H9 (cell line): ENCODE measurements around the gene BCLAF1. TPM values are rescaled to one million over a fixed set of nuclear protein-coding genes. Genes with fewer than 3 reads are reported as not detected.

ENCODE experiments used
- DNase-seq: peaks from one replicate; pipeline ENCODE4 v3.0.0-alpha.2; 2017
- H2AFZ ChIP-seq: one replicate; pipeline ENCODE4 v1.6.1; 2013; ENCODE audit warnings: mild to moderate bottlenecking, low read length, control low read depth, moderate library complexity
- H2AK5ac ChIP-seq: 2 replicates; pipeline ENCODE4 v1.6.1; 2013; ENCODE audit warnings: low read length, control low read depth, mixed read lengths; ENCODE audit not compliant: insufficient read length
- H2BK120ac ChIP-seq: one replicate; pipeline ENCODE4 v1.6.1; 2013; ENCODE audit warnings: low read depth, mild to moderate bottlenecking, low read length, control low read depth, inconsistent platforms; ENCODE audit not compliant: poor library complexity, severe bottlenecking
- H2BK12ac ChIP-seq: 2 replicates; pipeline ENCODE4 v1.6.1; 2013; ENCODE audit warnings: low read length, control low read depth, mixed read lengths, low read depth; ENCODE audit not compliant: insufficient read length
- H2BK15ac ChIP-seq: 2 replicates; pipeline ENCODE4 v1.6.1; 2013; ENCODE audit warnings: low read depth, low read length, control low read depth
- H2BK20ac ChIP-seq: one replicate; pipeline ENCODE4 v1.6.1; 2013; ENCODE audit warnings: low read depth, mild to moderate bottlenecking, low read length, control low read depth, inconsistent platforms; ENCODE audit not compliant: poor library complexity, severe bottlenecking
- H2BK5ac ChIP-seq: 2 replicates; pipeline ENCODE4 v1.6.1; 2013; ENCODE audit warnings: low read length, control low read depth, mixed read lengths; ENCODE audit not compliant: insufficient read length
- H3K14ac ChIP-seq: 2 replicates; pipeline ENCODE4 v1.6.1; 2013; ENCODE audit warnings: low read length, control low read depth; ENCODE audit not compliant: insufficient read depth
- H3K18ac ChIP-seq: 2 replicates; pipeline ENCODE4 v1.6.1; 2013; ENCODE audit warnings: low read depth, mild to moderate bottlenecking, mixed read lengths, low read length, control low read depth; ENCODE audit not compliant: insufficient read length
- H3K23ac ChIP-seq: 2 replicates; pipeline ENCODE4 v1.6.1; 2013; ENCODE audit warnings: low read length, control low read depth, mixed read lengths, low read depth; ENCODE audit not compliant: insufficient read length
- H3K23me2 ChIP-seq: 2 replicates; pipeline ENCODE4 v1.6.1; 2013; ENCODE audit warnings: low read depth, mild to moderate bottlenecking, mixed read lengths, low read length, control low read depth; ENCODE audit not compliant: insufficient read length, poor library complexity, severe bottlenecking
- H3K27ac ChIP-seq: 2 replicates; pipeline ENCODE4 v1.5.1; 2013; ENCODE audit warnings: low read length, control low read depth, mixed read lengths, low read depth; ENCODE audit not compliant: insufficient read length
- H3K27me3 ChIP-seq: 2 replicates; pipeline ENCODE4 v1.6.1; 2013; ENCODE audit warnings: low read length, control low read depth, inconsistent platforms; ENCODE audit not compliant: insufficient read depth
- H3K4ac ChIP-seq: 2 replicates; pipeline ENCODE4 v1.6.1; 2013; ENCODE audit warnings: low read depth, mild to moderate bottlenecking, control low read depth, inconsistent platforms, low read length, moderate library complexity
- H3K4me1 ChIP-seq: 2 replicates; pipeline ENCODE4 v1.6.1; 2013; ENCODE audit warnings: low read length, control low read depth, inconsistent platforms; ENCODE audit not compliant: insufficient read depth
- H3K4me2 ChIP-seq: 2 replicates; pipeline ENCODE4 v1.6.1; 2013; ENCODE audit warnings: low read length, control low read depth, mixed read lengths; ENCODE audit not compliant: insufficient read length, insufficient read depth
- H3K56ac ChIP-seq: 2 replicates; pipeline ENCODE4 v1.6.1; 2013; ENCODE audit warnings: low read depth, mild to moderate bottlenecking, mixed read lengths, low read length, control low read depth; ENCODE audit not compliant: insufficient read length
- H3K79me1 ChIP-seq: 2 replicates; pipeline ENCODE4 v1.6.1; 2013; ENCODE audit warnings: low read depth, mild to moderate bottlenecking, moderate library complexity, low read length, control low read depth, inconsistent platforms; ENCODE audit not compliant: insufficient read depth, poor library complexity, severe bottlenecking
- H3K79me2 ChIP-seq: 2 replicates; pipeline ENCODE4 v1.6.1; 2013; ENCODE audit warnings: low read length, control low read depth, inconsistent platforms; ENCODE audit not compliant: insufficient read depth
- H3K9ac ChIP-seq: 2 replicates; pipeline ENCODE4 v1.6.1; 2013; ENCODE audit warnings: low read length, control low read depth, mixed read lengths; ENCODE audit not compliant: insufficient read length; ENCODE audit errors: extremely low read depth
- H3K9me3 ChIP-seq: one replicate; pipeline ENCODE4 v1.6.1; 2013; ENCODE audit warnings: low read depth, low read length, inconsistent platforms; ENCODE audit not compliant: control insufficient read depth
- H3T11ph ChIP-seq: one replicate; pipeline ENCODE4 v1.6.1; 2013; ENCODE audit warnings: mild to moderate bottlenecking, low read length, control low read depth, inconsistent platforms
- H4K20me1 ChIP-seq: one replicate; pipeline ENCODE4 v1.6.1; 2013; ENCODE audit not compliant: control insufficient read depth, insufficient read length, insufficient read depth
- H4K5ac ChIP-seq: 2 replicates; pipeline ENCODE4 v1.6.1; 2013; ENCODE audit warnings: low read depth, mild to moderate bottlenecking, mixed read lengths, low read length, control low read depth; ENCODE audit not compliant: insufficient read length
- H4K8ac ChIP-seq: replicated peaks from 2 replicates; pipeline ENCODE4 v1.6.1; 2013; ENCODE audit warnings: low read length, control low read depth, mixed read lengths, low read depth; ENCODE audit not compliant: insufficient read length
- H4K91ac ChIP-seq: 2 replicates; pipeline ENCODE4 v1.6.1; 2013; ENCODE audit warnings: low read depth, mild to moderate bottlenecking, moderate library complexity, mixed read lengths, low read length, control low read depth; ENCODE audit not compliant: insufficient read length
- H3K27ac Mint-ChIP-seq, 3 experiments: 2 replicates in 2 of 3; 3 replicates in 1 of 3; pipeline ENCODE4 v1.8.0; 2020 to 2021; ENCODE audit warnings: mixed read lengths in 3 of 3, mild to moderate bottlenecking in 1 of 3, moderate library complexity in 1 of 3
- H3K27me3 Mint-ChIP-seq: 2 replicates; pipeline ENCODE4 v1.8.0; 2021; ENCODE audit warnings: low read depth, mild to moderate bottlenecking, moderate library complexity, mixed read lengths
- H3K36me3 Mint-ChIP-seq, 3 experiments: 2 replicates in 2 of 3; 3 replicates in 1 of 3; pipeline ENCODE4 v1.8.0; 2020 to 2021; ENCODE audit warnings: low read depth in 3 of 3, mixed read lengths in 3 of 3; ENCODE audit not compliant: insufficient read depth in 1 of 3
- H3K4me1 Mint-ChIP-seq, 2 experiments: 2 replicates each; pipeline ENCODE4 v1.8.0; 2020; ENCODE audit warnings: mixed read lengths in 2 of 2
- H3K4me3 Mint-ChIP-seq, 2 experiments: 2 replicates in 1 of 2; 3 replicates in 1 of 2; pipeline ENCODE4 v1.8.0; 2020 to 2021; ENCODE audit warnings: mild to moderate bottlenecking in 2 of 2, mixed read lengths in 2 of 2, moderate library complexity in 1 of 2
- H3K9me3 Mint-ChIP-seq, 2 experiments: 2 replicates in 1 of 2; 3 replicates in 1 of 2; pipeline ENCODE4 v1.8.0; 2020; ENCODE audit warnings: mild to moderate bottlenecking in 2 of 2, mixed read lengths in 2 of 2, moderate library complexity in 1 of 2
- WGBS: extraction: QIAGEN DNeasy Blood & Tissue Kit; methylation state at CpG from one replicate; pipeline ENCODE4 v1.1.7; 2013; ENCODE audit warnings: missing lambda C conversion rate, low lambda C conversion rate, mixed read lengths; ENCODE audit not compliant: insufficient read length; ENCODE audit errors: extremely low coverage; 5-methylcytosine and 5-hydroxymethylcytosine counted together
- total RNA-seq: library from RNA; stranded (reverse); gene quantifications from 2 replicates; pipeline ENCODE4 v1.2.1, GENCODE V29; 2021
- TF ChIP-seq, protein P1 (sequence below): fragments of 200-600 bp; sonication (generic); conservative IDR thresholded peaks from 3 replicates; pipeline ENCODE4 v1.8.0; 2021; ENCODE audit warnings: antibody characterized with exemption, mild to moderate bottlenecking

BCLAF1 gene
- total RNA-seq, 1 experiment from 2014 or later = 257 TPM

DNA sequence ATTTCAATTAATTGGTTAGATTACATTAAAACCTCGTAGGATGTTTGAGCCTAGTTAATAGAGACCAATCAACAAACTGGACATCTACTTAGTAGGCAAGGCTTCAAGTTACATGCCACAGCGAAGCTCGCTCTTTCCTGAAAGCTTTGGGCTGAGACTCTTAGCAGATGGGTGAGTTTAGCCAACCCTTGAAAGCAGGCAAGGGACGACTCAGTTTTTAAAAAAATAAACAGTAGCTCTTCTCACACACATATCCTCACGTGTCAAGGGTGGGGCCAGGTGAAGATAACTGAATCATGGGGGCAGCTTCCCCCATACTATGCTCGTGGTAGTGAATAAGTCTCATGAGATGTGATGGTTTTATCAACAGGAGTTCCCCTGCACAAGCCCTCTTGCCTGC, 40.3 kb downstream of the BCLAF1 start:
- no peaks in the 10 kb centered on the region; the same call in 1 of the 2 replicates for H3K79me2 ChIP-seq
- no peaks in the 10 kb centered on the region for H3K27me3 ChIP-seq
- H3K14ac ChIP-seq = no peak overlapping the region
- no peak overlapping the region for H2BK12ac ChIP-seq
- no peak overlapping the region for H2BK120ac ChIP-seq
- H3K23ac ChIP-seq = no peak overlapping the region
- H4K8ac ChIP-seq = no peak overlapping the region
- H2BK15ac ChIP-seq = no peak overlapping the region
- H4K5ac ChIP-seq = no peak overlapping the region
- H3K4me1 Mint-ChIP-seq = peaks cover 17 to 18% of the 10 kb centered on the region in 2 experiments
- H4K91ac ChIP-seq = no peak overlapping the region
- no peak overlapping the region for H3K27ac ChIP-seq
- peaks cover 3 to 13% (median 4%) of the 10 kb centered on the region in 3 experiments for H3K36me3 Mint-ChIP-seq
- H3K79me1 ChIP-seq = no peaks in the 10 kb centered on the region
- no CpG with 5 or more reads among the region's 6 CpGs for WGBS
- TF ChIP-seq, protein P1, sequence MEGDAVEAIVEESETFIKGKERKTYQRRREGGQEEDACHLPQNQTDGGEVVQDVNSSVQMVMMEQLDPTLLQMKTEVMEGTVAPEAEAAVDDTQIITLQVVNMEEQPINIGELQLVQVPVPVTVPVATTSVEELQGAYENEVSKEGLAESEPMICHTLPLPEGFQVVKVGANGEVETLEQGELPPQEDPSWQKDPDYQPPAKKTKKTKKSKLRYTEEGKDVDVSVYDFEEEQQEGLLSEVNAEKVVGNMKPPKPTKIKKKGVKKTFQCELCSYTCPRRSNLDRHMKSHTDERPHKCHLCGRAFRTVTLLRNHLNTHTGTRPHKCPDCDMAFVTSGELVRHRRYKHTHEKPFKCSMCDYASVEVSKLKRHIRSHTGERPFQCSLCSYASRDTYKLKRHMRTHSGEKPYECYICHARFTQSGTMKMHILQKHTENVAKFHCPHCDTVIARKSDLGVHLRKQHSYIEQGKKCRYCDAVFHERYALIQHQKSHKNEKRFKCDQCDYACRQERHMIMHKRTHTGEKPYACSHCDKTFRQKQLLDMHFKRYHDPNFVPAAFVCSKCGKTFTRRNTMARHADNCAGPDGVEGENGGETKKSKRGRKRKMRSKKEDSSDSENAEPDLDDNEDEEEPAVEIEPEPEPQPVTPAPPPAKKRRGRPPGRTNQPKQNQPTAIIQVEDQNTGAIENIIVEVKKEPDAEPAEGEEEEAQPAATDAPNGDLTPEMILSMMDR = no peak
- H3K27me3 Mint-ChIP-seq = no peaks in the 10 kb centered on the region
- no peak overlapping the region for H2BK5ac ChIP-seq
- no peak overlapping the region for H3K4ac ChIP-seq
- no peak overlapping the region for H2AK5ac ChIP-seq
- H3K9me3 ChIP-seq = no peaks in the 10 kb centered on the region
- H3K4me2 ChIP-seq = peak overlapping the region; percentile 96
- peaks cover 3% of the 10 kb centered on the region for H3K23me2 ChIP-seq
- H3T11ph ChIP-seq = no peak overlapping the region
- peak overlapping the region; percentile 97 for H3K4me3 Mint-ChIP-seq
- no peak overlapping the region for H3K56ac ChIP-seq
- peak overlapping the region; percentile 37 for H3K9ac ChIP-seq
- H3K18ac ChIP-seq = no peak overlapping the region
- no peak for DNase-seq
- H3K27ac Mint-ChIP-seq = peak overlapping the region in 2 of 3 experiments; percentile 75 to 97; a peak in 4 of 7 replicates
- no peaks in the 10 kb centered on the region for H3K4me1 ChIP-seq
- H4K20me1 ChIP-seq = no peaks in the 10 kb centered on the region
- H2BK20ac ChIP-seq = no peak overlapping the region
- H2AFZ ChIP-seq = no peak overlapping the region
- no peaks in the 10 kb centered on the region for H3K9me3 Mint-ChIP-seq
